Body of pancreas (tissue), 4 donors: ENCODE data around the gene DAPK2.

ENCODE experiments used
- CTCF ChIP-seq, 7 experiments: fragments of 450-650 bp in 4 of 7; fragments of 200-600 bp in 3 of 7; sonication (generic) in 3 of 7; IDR thresholded peaks; one replicate each; pipeline ENCODE4 v1.5.1; 2016 to 2019; ENCODE audit warnings: antibody characterized with exemption in 7 of 7
- POLR2A ChIP-seq, 3 donors: fragments of 450-650 bp; IDR thresholded peaks; one replicate each; pipeline ENCODE4 v1.6.1; 2016; ENCODE audit warnings: antibody characterized with exemption in 3 of 3, mild to moderate bottlenecking in 2 of 3

GRCh38 chr15:63884953-63885352, 161.3 kb downstream of the DAPK2 start:
- TF ChIP-seq CTCF (IDR thresholded peaks at IDR 0.05) = no peak
- no peak for TF ChIP-seq POLR2A (IDR thresholded peaks at IDR 0.05)
